Epithelial cell of esophagus (primary cell): Measurements from ENCODE around the gene R3HDM2.

Experiments used
- DNase-seq: peaks from one replicate; pipeline ENCODE4 v3.0.0; 2010; ENCODE audit warnings: low read depth
- H3K4me3 ChIP-seq: 2 replicates; pipeline ENCODE4 v1.5.1; 2011; ENCODE audit warnings: mild to moderate bottlenecking, low read length, control low read depth
- CTCF ChIP-seq: IDR thresholded peaks from 2 replicates; pipeline ENCODE4 v1.5.1; 2011; ENCODE audit warnings: low read depth, mild to moderate bottlenecking, low read length, control low read depth, inconsistent platforms; ENCODE audit not compliant: insufficient read depth; ENCODE audit errors: missing control alignments

The R3HDM2 gene

GRCh38 chr12:57208631-57209282, 222.1 kb downstream of the R3HDM2 start:
- H3K4me3 ChIP-seq, result no peak overlapping the region
- no peak for DNase-seq
- no peak for TF ChIP-seq CTCF

- no peak for DNase-seq
- H3K4me3 ChIP-seq, result no peak overlapping the region
- TF ChIP-seq CTCF, result no peak
Observed at GRCh38 chr12:57207731-57208630, 222.9 kb downstream of the R3HDM2 start.

- no peak for TF ChIP-seq CTCF
- H3K4me3 ChIP-seq, result no peak overlapping the region
- DNase-seq, result no peak
Observed at GRCh38 chr12:57205931-57206330, 224.9 kb downstream of the R3HDM2 start.

GRCh38 chr12:57205186-57205585, 225.7 kb downstream of the R3HDM2 start:
- no peak overlapping the region for H3K4me3 ChIP-seq
- no peak for TF ChIP-seq CTCF

GRCh38 chr12:57204454-57204853, 226.4 kb downstream of the R3HDM2 start:
- no peak for DNase-seq
- TF ChIP-seq CTCF, result no peak
- H3K4me3 ChIP-seq, result no peak overlapping the region

More at GRCh38 chr12:57205186-57205585, 225.7 kb downstream of the R3HDM2 start:
- no peak for DNase-seq

- no peak for TF ChIP-seq CTCF
- no peak for DNase-seq
- H3K4me3 ChIP-seq, result no peak overlapping the region
Observed at GRCh38 chr12:57203791-57204190, 227.1 kb downstream of the R3HDM2 start.
